CD14-positive monocyte (primary cell): ENCODE data around the gene WDFY3. TPM values are rescaled to one million over a fixed set of nuclear protein-coding genes. Genes with fewer than 3 reads are reported as not detected.
"Not testable (repeated sequence)": the region's sequence is repeated elsewhere in the genome, so short reads cannot be mapped to it uniquely, and the experiment has no call there.

ENCODE experiments used
- DNase-seq, 3 donors: peaks; one replicate each; pipeline ENCODE4 v3.0.0-alpha.2; 2011 to 2022
- H2AFZ ChIP-seq: 2 replicates; pipeline ENCODE4 v1.6.0; 2012; ENCODE audit warnings: mild to moderate bottlenecking, low read depth, low read length, inconsistent platforms; ENCODE audit not compliant: insufficient read depth, poor library complexity, severe bottlenecking
- H3K27ac ChIP-seq, 2 donors: 1 replicate in 1 of 2; 2 replicates in 1 of 2; pipeline ENCODE4 v1.5.1; 2012 to 2013; ENCODE audit warnings: low read length in 2 of 2, control low read depth in 1 of 2, inconsistent platforms in 1 of 2, low read depth in 1 of 2, mild to moderate bottlenecking in 1 of 2
- H3K27me3 ChIP-seq, 2 donors: one replicate each; pipeline versions ENCODE4 v1.6.0 to v1.6.1; 2011 to 2013; ENCODE audit warnings: low read length in 2 of 2; ENCODE audit not compliant: control insufficient read depth in 2 of 2, insufficient read depth in 2 of 2
- H3K36me3 ChIP-seq, 2 donors: replicated peaks in 1 of 2; 1 replicate in 1 of 2; 2 replicates in 1 of 2; pipeline versions ENCODE4 v1.5.1 to v1.6.1; 2012 to 2013; ENCODE audit warnings: low read length in 2 of 2, control low read depth in 1 of 2, inconsistent platforms in 1 of 2, mild to moderate bottlenecking in 1 of 2; ENCODE audit not compliant: insufficient read depth in 2 of 2, control insufficient read depth in 1 of 2
- H3K4me1 ChIP-seq, 2 donors: 1 replicate in 1 of 2; 2 replicates in 1 of 2; pipeline versions ENCODE4 v1.5.1 to v1.6.1; 2012 to 2013; ENCODE audit warnings: low read length in 2 of 2, control low read depth in 1 of 2, inconsistent platforms in 1 of 2, mild to moderate bottlenecking in 1 of 2, moderate library complexity in 1 of 2; ENCODE audit not compliant: insufficient read depth in 2 of 2, control insufficient read depth in 1 of 2
- H3K4me2 ChIP-seq: replicated peaks from 2 replicates; pipeline ENCODE3; 2012; ENCODE audit warnings: low read length, moderate library complexity, mild to moderate bottlenecking; ENCODE audit not compliant: poor library complexity, severe bottlenecking; ENCODE audit errors: extremely low read depth
- H3K4me3 ChIP-seq, 3 experiments: fragments of 200-600 bp in 1 of 3; sonication (generic) in 1 of 3; replicated peaks in 1 of 3; 1 replicate in 2 of 3; 2 replicates in 1 of 3; pipeline ENCODE4 v1.5.1; 2011 to 2013; ENCODE audit warnings: low read length in 3 of 3, mild to moderate bottlenecking in 3 of 3, control low read depth in 2 of 3, low read depth in 2 of 3, inconsistent platforms in 1 of 3, moderate library complexity in 1 of 3
- H3K79me2 ChIP-seq: 2 replicates; pipeline ENCODE4 v1.6.0; 2012; ENCODE audit warnings: mild to moderate bottlenecking, control low read depth, inconsistent platforms, low read length, moderate library complexity; ENCODE audit not compliant: insufficient read depth
- H3K9ac ChIP-seq: 2 replicates; pipeline ENCODE4 v1.6.0; 2017; ENCODE audit warnings: low read length, mild to moderate bottlenecking; ENCODE audit not compliant: insufficient read depth, poor library complexity, severe bottlenecking
- H3K9me3 ChIP-seq, 2 donors: replicated peaks in 1 of 2; 1 replicate in 1 of 2; 2 replicates in 1 of 2; pipeline versions ENCODE4 v1.5.1 to v1.6.1; 2012 to 2013; ENCODE audit warnings: low read length in 2 of 2, control low read depth in 1 of 2; ENCODE audit not compliant: control insufficient read depth in 1 of 2, insufficient read depth in 1 of 2
- H4K20me1 ChIP-seq: 2 replicates; pipeline ENCODE4 v1.6.0; 2012; ENCODE audit warnings: mild to moderate bottlenecking, low read length, control low read depth, moderate library complexity; ENCODE audit not compliant: insufficient read depth
- H3K27ac Mint-ChIP-seq, 7 donors: one replicate each; pipeline ENCODE4 v1.8.0; 2020; ENCODE audit warnings: mild to moderate bottlenecking in 7 of 7, mixed read lengths in 7 of 7, moderate library complexity in 6 of 7, inconsistent platforms in 2 of 7
- H3K27me3 Mint-ChIP-seq, 3 donors: one replicate each; pipeline ENCODE4 v1.8.0; 2021 to 2022; ENCODE audit warnings: low read depth in 3 of 3, mild to moderate bottlenecking in 3 of 3, mixed read lengths in 3 of 3, moderate library complexity in 3 of 3, inconsistent platforms in 1 of 3
- H3K36me3 Mint-ChIP-seq, 2 donors: one replicate each; pipeline ENCODE4 v1.8.0; 2020; ENCODE audit warnings: mixed read lengths in 2 of 2, inconsistent platforms in 1 of 2, mild to moderate bottlenecking in 1 of 2
- H3K4me1 Mint-ChIP-seq: one replicate; pipeline ENCODE4 v1.8.0; 2020; ENCODE audit warnings: mild to moderate bottlenecking, mixed read lengths
- H3K4me3 Mint-ChIP-seq, 2 donors: one replicate each; pipeline ENCODE4 v1.8.0; 2020; ENCODE audit warnings: mild to moderate bottlenecking in 2 of 2, mixed read lengths in 2 of 2, moderate library complexity in 1 of 2
- H3K9me3 Mint-ChIP-seq, 7 donors: one replicate each; pipeline ENCODE4 v1.8.0; 2020 to 2022; ENCODE audit warnings: mixed read lengths in 7 of 7, mild to moderate bottlenecking in 6 of 7, moderate library complexity in 6 of 7, inconsistent platforms in 2 of 7
- CTCF ChIP-seq: fragments of 200-600 bp; IDR thresholded peaks from one replicate; pipeline ENCODE4 v1.8.0; 2022; ENCODE audit warnings: antibody characterized with exemption, mild to moderate bottlenecking
- WGBS: methylation state at CpG from one replicate; pipeline ENCODE4 v1.1.5; 2013; ENCODE audit warnings: missing lambda C conversion rate; ENCODE audit not compliant: insufficient coverage; 5-methylcytosine and 5-hydroxymethylcytosine counted together
- intact Hi-C, 2 donors: fragments of 100-400 bp; cut with micrococcal nuclease; formaldehyde crosslinking; loops; one replicate each; pipeline versions ENCODE4 v1.15.0 to v1.15.1; 2023
- polyA plus RNA-seq, 3 donors: library from polyadenylated mRNA; depleted of rRNA in 1 of 3; unstranded in 2 of 3; stranded (reverse) in 1 of 3; fragments of 300-500 nt in 2 of 3; fragments of >200 nt in 1 of 3; fragmentation: Illumina TruSeq in 2 of 3; gene quantifications; 1 replicate in 2 of 3; 2 replicates in 1 of 3; pipeline ENCODE4 v1.2.3, GENCODE V29; 2012 to 2021

The WDFY3 gene
- polyA plus RNA-seq, 3 donors = 5.6 to 35.5 (median 5.9) TPM

- no peaks in the 10 kb centered on the region for H3K27me3 Mint-ChIP-seq
- no peak overlapping the region for H3K9ac ChIP-seq
These were observed 300.1 kb downstream of the WDFY3 start for GRCh38 chr4:84666439-84666838.

GRCh38 chr4:84664767-84665166, 301.7 kb downstream of the WDFY3 start:
- H3K4me3 ChIP-seq, H4K20me1 ChIP-seq, H3K4me1 ChIP-seq, H3K9ac ChIP-seq, H3K27me3 Mint-ChIP-seq, H2AFZ ChIP-seq, DNase-seq, H3K4me1 Mint-ChIP-seq, H3K27me3 ChIP-seq, intact Hi-C loops, H3K27ac Mint-ChIP-seq, H3K9me3 ChIP-seq, H3K4me3 Mint-ChIP-seq, H3K79me2 ChIP-seq, H3K27ac ChIP-seq, H3K4me2 ChIP-seq: not testable (repeated sequence)
- WGBS = over 99% methylated on average over 16 of the region's 19 CpGs
- Mint-ChIP-seq H3K9me3 (peaks cover 0 to 12% (median 5%) of the 10 kb centered on the region in 7 donors), H3K36me3 (peaks cover 34 to 44% of the 10 kb centered on the region in 2 donors)
- peaks cover 13 to 41% of the 10 kb centered on the region in 2 donors for H3K36me3 ChIP-seq

More at GRCh38 chr4:84666439-84666838, 300.1 kb downstream of the WDFY3 start:
- Histone ChIP-seq H2AFZ (no peak overlapping the region), H4K20me1 (no peaks in the 10 kb centered on the region), H3K79me2 (no peaks in the 10 kb centered on the region), H3K4me3 (no peak overlapping the region), H3K4me1 (no peaks in the 10 kb centered on the region), H3K36me3 (peaks cover 24 to 56% of the 10 kb centered on the region in 2 donors), H3K4me2 (no peak overlapping the region), H3K27ac (no peak overlapping the region), H3K9me3 (no peaks in the 10 kb centered on the region), H3K27me3 (no peaks in the 10 kb centered on the region)
- H3K4me1 Mint-ChIP-seq = no peaks in the 10 kb centered on the region
- no peak for DNase-seq
- H3K9me3 Mint-ChIP-seq = peaks cover 0 to 12% (median 5%) of the 10 kb centered on the region in 7 donors
- no CpG with 5 or more reads among the region's 1 CpG for WGBS
- H3K27ac Mint-ChIP-seq = no peak overlapping the region
- intact Hi-C loops = no loop called here
- H3K4me3 Mint-ChIP-seq = no peak overlapping the region
- no peak for TF ChIP-seq CTCF
- H3K36me3 Mint-ChIP-seq = peaks cover 47 to 59% of the 10 kb centered on the region in 2 donors
